Adrenal gland (tissue), 5 donors: Measurements from ENCODE around the gene CACNG1.

Source experiments
- POLR2A ChIP-seq, 2 donors: fragments of 450-650 bp; IDR thresholded peaks; one replicate each; pipeline ENCODE4 v1.6.1; 2017; ENCODE audit warnings: antibody characterized with exemption in 2 of 2, mild to moderate bottlenecking in 2 of 2, moderate library complexity in 1 of 2
- TF ChIP-seq, protein P1 (sequence below), 6 experiments: fragments of 450-650 bp in 4 of 6; fragments of 200-600 bp in 2 of 6; sonication (generic) in 1 of 6; IDR thresholded peaks; 1 replicate in 5 of 6; 2 replicates in 1 of 6; pipeline versions ENCODE4 v1.5.1 to v1.8.0; 2016 to 2021; ENCODE audit warnings: antibody characterized with exemption in 6 of 6, mild to moderate bottlenecking in 2 of 6, moderate library complexity in 1 of 6
- donor health status: DM: no; HTN: no; CAD: no.

DNA sequence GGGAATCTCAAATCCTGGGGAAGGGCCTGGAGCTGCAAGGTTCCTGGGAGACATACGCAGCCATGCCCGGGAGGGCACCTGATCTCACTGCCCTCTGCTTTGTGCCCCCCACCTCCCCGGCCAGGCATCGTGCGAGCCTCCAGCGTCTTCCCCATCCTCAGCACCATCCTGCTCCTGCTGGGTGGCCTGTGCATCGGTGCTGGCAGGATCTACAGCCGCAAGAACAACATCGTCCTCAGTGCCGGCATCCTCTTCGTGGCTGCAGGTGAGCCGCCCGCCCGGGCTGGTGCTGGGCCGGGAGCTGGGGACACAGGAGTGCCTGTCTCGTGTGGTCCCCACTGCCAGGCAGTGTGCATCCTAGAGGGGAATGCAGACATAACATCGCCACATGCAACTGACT lies 19.6 kb upstream of the CACNG1 start:
- no peak for TF ChIP-seq POLR2A (IDR thresholded peaks at IDR 0.05)
- TF ChIP-seq, protein P1, sequence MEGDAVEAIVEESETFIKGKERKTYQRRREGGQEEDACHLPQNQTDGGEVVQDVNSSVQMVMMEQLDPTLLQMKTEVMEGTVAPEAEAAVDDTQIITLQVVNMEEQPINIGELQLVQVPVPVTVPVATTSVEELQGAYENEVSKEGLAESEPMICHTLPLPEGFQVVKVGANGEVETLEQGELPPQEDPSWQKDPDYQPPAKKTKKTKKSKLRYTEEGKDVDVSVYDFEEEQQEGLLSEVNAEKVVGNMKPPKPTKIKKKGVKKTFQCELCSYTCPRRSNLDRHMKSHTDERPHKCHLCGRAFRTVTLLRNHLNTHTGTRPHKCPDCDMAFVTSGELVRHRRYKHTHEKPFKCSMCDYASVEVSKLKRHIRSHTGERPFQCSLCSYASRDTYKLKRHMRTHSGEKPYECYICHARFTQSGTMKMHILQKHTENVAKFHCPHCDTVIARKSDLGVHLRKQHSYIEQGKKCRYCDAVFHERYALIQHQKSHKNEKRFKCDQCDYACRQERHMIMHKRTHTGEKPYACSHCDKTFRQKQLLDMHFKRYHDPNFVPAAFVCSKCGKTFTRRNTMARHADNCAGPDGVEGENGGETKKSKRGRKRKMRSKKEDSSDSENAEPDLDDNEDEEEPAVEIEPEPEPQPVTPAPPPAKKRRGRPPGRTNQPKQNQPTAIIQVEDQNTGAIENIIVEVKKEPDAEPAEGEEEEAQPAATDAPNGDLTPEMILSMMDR (IDR thresholded peaks at IDR 0.05): no peak
